ENCODE measurements around the gene CCDC107. TPM values are rescaled to one million over a fixed set of nuclear protein-coding genes. Genes with fewer than 3 reads are reported as not detected.

CCDC107 gene
- total and polyA plus RNA-seq, 8 donors, result 9.2 to 25.6 (median 11.6) TPM

- H3K4me1 ChIP-seq, result peaks cover 0 to 56% of the 10 kb centered on the region in 2 donors
- peak overlapping the region; percentile 83 to 96 for H3K4me3 ChIP-seq
- no peak for TF ChIP-seq CTCF (IDR thresholded peaks at IDR 0.05)
- ATAC-seq, result peak; percentile 3
- H3K36me3 ChIP-seq, result peaks cover 0 to 21% of the 10 kb centered on the region in 2 donors
- H3K9me3 ChIP-seq, result no peaks in the 10 kb centered on the region
- peak overlapping the region; percentile 96 to 97 for H3K27ac ChIP-seq
- DNase-seq, result peak in 1 of 4 donors; percentile 41
- H3K27me3 ChIP-seq, result no peaks in the 10 kb centered on the region
- intact Hi-C loops (cut with DNase I), result no loop called here
Measured at GRCh38 chr9:35658968-35659220, 802 bp downstream of the CCDC107 start.

- peak overlapping the region; percentile 83 to 96 for H3K4me3 ChIP-seq
- intact Hi-C loops (cut with DNase I), result no loop called here
- no peak for ATAC-seq
- no peak for DNase-seq
- H3K27ac ChIP-seq, result peak overlapping the region; percentile 96 to 97
- H3K4me1 ChIP-seq, result peaks cover 0 to 58% of the 10 kb centered on the region in 2 donors
- H3K36me3 ChIP-seq, result peaks cover 0 to 21% of the 10 kb centered on the region in 2 donors
- TF ChIP-seq CTCF (IDR thresholded peaks at IDR 0.05), result no peak
- H3K27me3 ChIP-seq, result no peaks in the 10 kb centered on the region
- H3K9me3 ChIP-seq, result no peaks in the 10 kb centered on the region
Measured at GRCh38 chr9:35659340-35659739, 1.2 kb downstream of the CCDC107 start.

- peaks cover 0 to 21% of the 10 kb centered on the region in 2 donors for H3K36me3 ChIP-seq
- peak overlapping the region; percentile 13 to 20 for H3K27ac ChIP-seq
- peaks cover 0 to 75% of the 10 kb centered on the region in 2 donors for H3K4me1 ChIP-seq
- no peaks in the 10 kb centered on the region for H3K27me3 ChIP-seq
- no peaks in the 10 kb centered on the region for H3K9me3 ChIP-seq
- DNase-seq (peak in 1 of 4 donors; percentile 35), ATAC-seq (no peak)
- no peak overlapping the region for H3K4me3 ChIP-seq
- no peak for TF ChIP-seq CTCF (IDR thresholded peaks at IDR 0.05)
- intact Hi-C loops (cut with DNase I), result loop anchor here in 1 of 2 donors (10.0 kb wide), 1 partner anchor 64 kb away; no protein-coding TSS in a partner anchor
Measured at GRCh38 chr9:35660966-35661415, 2.9 kb downstream of the CCDC107 start.

- peak overlapping the region in 1 of 2 donors; percentile 20 for H3K27ac ChIP-seq
- no peak for ATAC-seq
Measured at GRCh38 chr9:35661756-35662350, 3.8 kb downstream of the CCDC107 start.

More at GRCh38 chr9:35661756-35662350, 3.8 kb downstream of the CCDC107 start:
- Histone ChIP-seq H3K9me3 (no peaks in the 10 kb centered on the region), H3K4me3 (no peak overlapping the region), H3K36me3 (peaks cover 0 to 21% of the 10 kb centered on the region in 2 donors), H3K4me1 (peaks cover 0 to 68% of the 10 kb centered on the region in 2 donors), H3K27me3 (no peaks in the 10 kb centered on the region)
- no peak for TF ChIP-seq CTCF (IDR thresholded peaks at IDR 0.05)
- no peak for DNase-seq
- intact Hi-C loops (cut with DNase I), result loop anchor here in 1 of 2 donors (10.0 kb wide), 1 partner anchor 63 kb away; no protein-coding TSS in a partner anchor

Data from left lung (tissue), 10 donors.